IMR-90 (cell line): ENCODE data around the gene PPP1R9A. TPM values are rescaled to one million over a fixed set of nuclear protein-coding genes. Genes with fewer than 3 reads are reported as not detected.

Experiments
- ATAC-seq: fragments of 200-7000 bp; cut with Tn5 transposase; 2 replicates; pipeline ENCODE4 v1.9.1; 2020; ENCODE audit warnings: low read depth, mild to moderate bottlenecking, moderate library complexity
- BruUV-seq: library from RNA; stranded (reverse); fragments of 400-500 nt; replicated peaks from 2 replicates; lab custom pipeline; 2021; lab: Mats Ljungman, UMichigan
- CTCF ChIA-PET: fragments of 300-600 bp; formaldehyde crosslinking; extraction: SDS; loops from one replicate; lab custom pipeline; 2021; ENCODE audit warnings: antibody characterized with exemption; lab: Yijun Ruan, JAX
- POLR2A ChIA-PET: fragments of 300-600 bp; sonication (Branson Sonifier 250); formaldehyde crosslinking; loops from one replicate; lab custom pipeline; 2022; ENCODE audit warnings: antibody characterized with exemption; ENCODE audit not compliant: unreplicated experiment; lab: Charles Lee
- DNase-seq: peaks from one replicate; pipeline ENCODE4 v3.0.0; 2013
- H2AFZ ChIP-seq: replicated peaks from 2 replicates; pipeline ENCODE3; 2013; ENCODE audit warnings: low read length, mild to moderate bottlenecking; ENCODE audit not compliant: poor library complexity
- H2AK5ac ChIP-seq: 2 replicates; pipeline ENCODE4 v1.6.1; 2013; ENCODE audit warnings: low read depth, low read length, inconsistent platforms
- H2AK9ac ChIP-seq: replicated peaks from 2 replicates; pipeline ENCODE3; 2013; ENCODE audit warnings: mild to moderate bottlenecking, low read depth, low read length, moderate library complexity; ENCODE audit not compliant: poor library complexity
- H2BK120ac ChIP-seq: 2 replicates; pipeline ENCODE4 v1.6.1; 2013; ENCODE audit warnings: low read depth, low read length, inconsistent platforms
- H2BK15ac ChIP-seq: 3 replicates; pipeline ENCODE4 v1.6.1; 2013; ENCODE audit warnings: low read depth, low read length, inconsistent platforms
- H2BK20ac ChIP-seq: 2 replicates; pipeline ENCODE4 v1.6.1; 2013; ENCODE audit warnings: low read depth, mild to moderate bottlenecking, inconsistent platforms, low read length, moderate library complexity
- H2BK5ac ChIP-seq: 2 replicates; pipeline ENCODE4 v1.6.1; 2013; ENCODE audit warnings: mild to moderate bottlenecking, low read depth, low read length, inconsistent platforms; ENCODE audit not compliant: poor library complexity, severe bottlenecking
- H3K14ac ChIP-seq: replicated peaks from 2 replicates; pipeline ENCODE4 v1.6.1; 2013; ENCODE audit warnings: low read depth, low read length, inconsistent platforms
- H3K18ac ChIP-seq: 2 replicates; pipeline ENCODE4 v1.6.1; 2013; ENCODE audit warnings: low read depth, low read length, control low read depth
- H3K23ac ChIP-seq: 2 replicates; pipeline ENCODE4 v1.6.1; 2013; ENCODE audit warnings: low read depth, low read length, inconsistent platforms
- H3K27ac ChIP-seq: 2 replicates; pipeline ENCODE4 v1.5.1; 2013; ENCODE audit warnings: mild to moderate bottlenecking, control low read depth, low read length; ENCODE audit not compliant: insufficient read depth
- H3K27me3 ChIP-seq: 2 replicates; pipeline ENCODE4 v1.6.1; 2013; ENCODE audit warnings: low read length; ENCODE audit not compliant: control insufficient read depth, insufficient read depth
- H3K36me3 ChIP-seq: 2 replicates; pipeline ENCODE4 v1.6.1; 2013; ENCODE audit warnings: low read length, mixed read lengths; ENCODE audit not compliant: control insufficient read depth, insufficient read depth
- H3K4ac ChIP-seq: 2 replicates; pipeline ENCODE4 v1.6.1; 2013; ENCODE audit warnings: low read depth, low read length, inconsistent platforms
- H3K4me1 ChIP-seq: 2 replicates; pipeline ENCODE4 v1.6.1; 2013; ENCODE audit warnings: low read length, mixed read lengths; ENCODE audit not compliant: control insufficient read depth, insufficient read depth
- H3K4me2 ChIP-seq: 2 replicates; pipeline ENCODE4 v1.6.1; 2013; ENCODE audit warnings: low read depth, mild to moderate bottlenecking, control low read depth, low read length, moderate library complexity
- H3K4me3 ChIP-seq: 2 replicates; pipeline ENCODE4 v1.5.1; 2013; ENCODE audit warnings: low read depth, mild to moderate bottlenecking, control low read depth, low read length, moderate library complexity; ENCODE audit not compliant: insufficient read depth
- H3K56ac ChIP-seq: 2 replicates; pipeline ENCODE4 v1.6.1; 2013; ENCODE audit warnings: low read length, inconsistent platforms; ENCODE audit not compliant: insufficient read depth; ENCODE audit errors: extremely low read depth
- H3K79me1 ChIP-seq, 2 experiments: 2 replicates each; pipeline ENCODE4 v1.6.1; 2013; ENCODE audit warnings: low read length in 2 of 2, inconsistent platforms in 1 of 2, low read depth in 1 of 2
- H3K9ac ChIP-seq: 2 replicates; pipeline ENCODE4 v1.6.1; 2013; ENCODE audit warnings: low read depth, low read length, control low read depth
- H3K9me1 ChIP-seq: 2 replicates; pipeline ENCODE4 v1.6.1; 2013; ENCODE audit warnings: low read length, inconsistent platforms; ENCODE audit not compliant: insufficient read depth
- H3K9me3 ChIP-seq: 2 replicates; pipeline ENCODE4 v1.6.1; 2013; ENCODE audit warnings: low read length; ENCODE audit not compliant: control insufficient read depth, insufficient read depth
- H4K20me1 ChIP-seq: 2 replicates; pipeline ENCODE4 v1.6.1; 2013; ENCODE audit warnings: low read length, inconsistent platforms; ENCODE audit not compliant: insufficient read depth
- H4K5ac ChIP-seq: 2 replicates; pipeline ENCODE4 v1.6.1; 2013; ENCODE audit warnings: mild to moderate bottlenecking, low read depth, low read length, control low read depth
- H4K8ac ChIP-seq, 2 experiments: 2 replicates each; pipeline ENCODE4 v1.6.1; 2013; ENCODE audit warnings: low read depth in 2 of 2, low read length in 2 of 2, control low read depth in 1 of 2, inconsistent platforms in 1 of 2
- H4K91ac ChIP-seq: 2 replicates; pipeline ENCODE4 v1.6.1; 2013; ENCODE audit warnings: low read depth, low read length, inconsistent platforms; ENCODE audit not compliant: insufficient read depth
- BHLHE40 ChIP-seq: fragments of 150-350 bp; IDR thresholded peaks from 2 replicates; pipeline ENCODE4 v1.6.1; 2016; ENCODE audit warnings: mild to moderate bottlenecking, low read depth, low read length
- CHD1 ChIP-seq: IDR thresholded peaks from 2 replicates; pipeline ENCODE4 v1.6.1; 2012; ENCODE audit warnings: low read depth, low read length, improper control_type of control experiment
- CTCF ChIP-seq: conservative IDR thresholded peaks from 2 replicates; pipeline ENCODE4 v1.5.1; 2012; ENCODE audit warnings: mild to moderate bottlenecking, low read depth, low read length, improper control_type of control experiment
- FOS ChIP-seq: fragments of 150-350 bp; IDR thresholded peaks from 2 replicates; pipeline ENCODE4 v1.6.1; 2016; ENCODE audit warnings: low read depth, low read length
- MXI1 ChIP-seq: IDR thresholded peaks from 2 replicates; pipeline ENCODE4 v1.6.1; 2012; ENCODE audit warnings: low read depth, mild to moderate bottlenecking, low read length, moderate library complexity, borderline replicate concordance
- POLR2A ChIP-seq: IDR thresholded peaks from 2 replicates; pipeline ENCODE4 v1.6.1; 2012; ENCODE audit warnings: mild to moderate bottlenecking, low read depth, low read length
- RCOR1 ChIP-seq: IDR thresholded peaks from 2 replicates; pipeline ENCODE4 v1.6.1; 2012; ENCODE audit warnings: mild to moderate bottlenecking, low read length, improper control_type of control experiment; ENCODE audit not compliant: insufficient replicate concordance
- RFX5 ChIP-seq: IDR thresholded peaks from 2 replicates; pipeline ENCODE4 v1.8.0; 2012; ENCODE audit warnings: low read depth, mild to moderate bottlenecking, low read length, moderate library complexity
- SMC3 ChIP-seq: fragments of 150-350 bp; IDR thresholded peaks from 2 replicates; pipeline ENCODE4 v1.6.1; 2016; ENCODE audit warnings: low read depth, mild to moderate bottlenecking, antibody characterized with exemption, low read length, moderate library complexity
- WGBS, 2 experiments: methylation state at CpG; one replicate each; pipeline versions ENCODE4 v1.1.5 to v1.1.7; 2013; ENCODE audit warnings: missing lambda C conversion rate in 2 of 2; ENCODE audit not compliant: insufficient read length in 1 of 2; ENCODE audit errors: extremely low coverage in 2 of 2; 5-methylcytosine and 5-hydroxymethylcytosine counted together
- dilution Hi-C: fragments of 300-500 bp; cut with HindIII; formaldehyde crosslinking; loops from one replicate; pipeline ENCODE4 v1.14.3; 2018; ENCODE audit warnings: low sequenced_read_pairs; ENCODE audit not compliant: unreplicated experiment
- in situ Hi-C: fragments of 300-500 bp; cut with MboI; formaldehyde crosslinking; loops from 3 replicates; pipeline ENCODE4 v1.14.3; 2019; ENCODE audit warnings: low sequenced_read_pairs, inconsistent platforms, mixed read lengths
- intact Hi-C: fragments of 100-400 bp; cut with micrococcal nuclease; formaldehyde crosslinking; loops from 2 replicates; pipeline ENCODE4 v1.10.0; 2022
- polyA plus RNA-seq, 3 experiments: library from polyadenylated mRNA; depleted of rRNA; stranded (reverse); fragments of >200 nt; gene quantifications; 2 replicates each; pipeline ENCODE4 v1.2.3, GENCODE V29; 2012; ENCODE audit warnings: low replicate concordance in 1 of 3
- total RNA-seq: library from RNA; depleted of rRNA; stranded (reverse); fragments of >200 nt; gene quantifications from 2 replicates; pipeline ENCODE4 v1.2.3, GENCODE V29; 2012
- TF ChIP-seq, protein P1 (sequence below): fragments of 150-350 bp; IDR thresholded peaks from 2 replicates; pipeline ENCODE4 v1.6.1; 2017; ENCODE audit warnings: mild to moderate bottlenecking, antibody characterized with exemption, low read length, low read depth

Gene PPP1R9A
- total and polyA plus RNA-seq, 2 of the 4 experiments (the other 2 are of a cell fraction): not detected

- Histone ChIP-seq H3K4me2 (no peak overlapping the region), H2BK5ac (no peak overlapping the region), H3K36me3 (no peaks in the 10 kb centered on the region), H3K18ac (no peak overlapping the region), H2BK20ac (no peak overlapping the region), H3K4me3 (no peak overlapping the region), H3K79me1 (no peaks in the 10 kb centered on the region), H3K56ac (no peak overlapping the region), H3K9me1 (no peaks in the 10 kb centered on the region), H3K27ac (no peak overlapping the region), H2AFZ (no peak overlapping the region), H2AK5ac (no peak overlapping the region), H4K8ac (no peak overlapping the region), H4K5ac (no peak overlapping the region), H3K23ac (no peak overlapping the region), H3K9ac (no peak overlapping the region), H4K20me1 (no peaks in the 10 kb centered on the region), H2AK9ac (no peak overlapping the region), H2BK15ac (no peak overlapping the region), H3K9me3 (no peaks in the 10 kb centered on the region), H3K27me3 (no peaks in the 10 kb centered on the region), H3K4me1 (no peaks in the 10 kb centered on the region), H4K91ac (no peak overlapping the region), H2BK120ac (no peak overlapping the region), H3K4ac (no peak overlapping the region), H3K14ac (no peak overlapping the region)
- no peak for TF ChIP-seq POLR2A
- TF ChIP-seq BHLHE40: no peak
- TF ChIP-seq, protein P1, sequence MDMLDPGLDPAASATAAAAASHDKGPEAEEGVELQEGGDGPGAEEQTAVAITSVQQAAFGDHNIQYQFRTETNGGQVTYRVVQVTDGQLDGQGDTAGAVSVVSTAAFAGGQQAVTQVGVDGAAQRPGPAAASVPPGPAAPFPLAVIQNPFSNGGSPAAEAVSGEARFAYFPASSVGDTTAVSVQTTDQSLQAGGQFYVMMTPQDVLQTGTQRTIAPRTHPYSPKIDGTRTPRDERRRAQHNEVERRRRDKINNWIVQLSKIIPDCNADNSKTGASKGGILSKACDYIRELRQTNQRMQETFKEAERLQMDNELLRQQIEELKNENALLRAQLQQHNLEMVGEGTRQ: no peak
- no peak for TF ChIP-seq MXI1
- TF ChIP-seq SMC3: no peak
- no peak for TF ChIP-seq FOS
- TF ChIP-seq RCOR1: no peak
- no peak for TF ChIP-seq CHD1
- no peak for TF ChIP-seq RFX5
- TF ChIP-seq CTCF: no peak
- DNase-seq: no peak
- POLR2A ChIA-PET: no interaction called here
- CTCF ChIA-PET: no interaction called here
- ATAC-seq: no peak
- WGBS, 2 experiments: no CpG with 5 or more reads among the region's 1 CpG
- intact Hi-C loops (no loop called here), in situ Hi-C loops (no loop called here), dilution Hi-C loops (no loop called here)
- BruUV-seq: no TSS peak
Observed at GRCh38 chr7:95018021-95018420, 110.6 kb downstream of the PPP1R9A start.
